A673 (cell line): Measurements from ENCODE around the gene LHPP.

Source experiments
- EZH2 ChIP-seq: fragments of 200-600 bp; sonication (generic); IDR thresholded peaks from 2 replicates; pipeline ENCODE4 v1.6.1; 2017; ENCODE audit warnings: borderline replicate concordance, low read depth, mild to moderate bottlenecking, mixed read lengths, antibody characterized with exemption, low read length; ENCODE audit not compliant: poor library complexity, severe bottlenecking
- TF ChIP-seq, protein P1 (sequence below): fragments of 300-800, 200-600 bp; sonication (generic); conservative IDR thresholded peaks from 2 replicates; pipeline ENCODE4 v1.5.1; 2017; ENCODE audit warnings: low read depth, mild to moderate bottlenecking, antibody characterized with exemption, low read length, moderate library complexity, mixed read lengths

DNA sequence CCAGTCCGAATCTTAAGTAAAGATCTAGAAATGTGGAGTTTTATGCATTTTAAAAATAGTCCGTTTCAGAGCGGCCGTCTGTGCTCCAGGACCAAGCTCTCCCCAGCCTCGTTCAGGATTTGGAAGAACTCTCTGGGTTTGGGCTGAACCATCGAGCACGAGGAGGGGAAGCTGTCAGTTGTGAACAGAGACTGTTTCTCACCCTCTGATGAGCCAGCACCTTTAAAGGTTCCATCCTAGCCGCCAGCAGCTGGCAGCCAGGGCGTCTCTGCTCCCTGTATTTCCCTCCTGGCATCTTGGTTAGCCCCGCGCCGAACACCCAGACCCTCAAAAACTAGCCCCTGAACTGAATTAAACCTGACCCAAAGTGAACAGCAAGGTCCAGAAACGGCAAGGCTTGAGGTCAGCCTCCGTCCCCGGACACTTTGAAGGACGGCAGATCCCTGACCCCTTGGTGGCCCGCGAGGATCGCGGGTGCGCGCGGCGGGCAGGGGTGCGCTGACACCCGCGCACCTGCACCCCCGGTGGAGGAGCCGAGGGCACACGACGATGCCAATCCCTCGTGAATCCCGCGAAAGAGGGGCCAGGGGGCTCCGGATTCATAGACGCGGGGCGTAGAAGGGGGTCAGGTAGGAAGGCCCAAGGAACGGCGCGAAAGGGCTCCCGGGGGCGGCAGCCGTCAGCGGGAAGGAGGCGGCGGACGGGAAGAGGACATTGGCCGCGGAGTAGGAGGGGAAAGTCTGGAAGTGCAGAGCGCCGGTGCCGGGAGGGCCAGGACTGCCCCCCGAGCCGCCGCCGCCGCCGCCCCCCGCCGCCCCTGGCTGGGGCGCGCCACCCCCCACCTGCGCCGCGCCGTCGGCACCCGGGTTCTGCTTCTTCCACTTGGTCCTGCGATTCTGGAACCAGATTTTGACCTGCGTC is 14.5 kb upstream of the LHPP start:
- TF ChIP-seq, protein P1, sequence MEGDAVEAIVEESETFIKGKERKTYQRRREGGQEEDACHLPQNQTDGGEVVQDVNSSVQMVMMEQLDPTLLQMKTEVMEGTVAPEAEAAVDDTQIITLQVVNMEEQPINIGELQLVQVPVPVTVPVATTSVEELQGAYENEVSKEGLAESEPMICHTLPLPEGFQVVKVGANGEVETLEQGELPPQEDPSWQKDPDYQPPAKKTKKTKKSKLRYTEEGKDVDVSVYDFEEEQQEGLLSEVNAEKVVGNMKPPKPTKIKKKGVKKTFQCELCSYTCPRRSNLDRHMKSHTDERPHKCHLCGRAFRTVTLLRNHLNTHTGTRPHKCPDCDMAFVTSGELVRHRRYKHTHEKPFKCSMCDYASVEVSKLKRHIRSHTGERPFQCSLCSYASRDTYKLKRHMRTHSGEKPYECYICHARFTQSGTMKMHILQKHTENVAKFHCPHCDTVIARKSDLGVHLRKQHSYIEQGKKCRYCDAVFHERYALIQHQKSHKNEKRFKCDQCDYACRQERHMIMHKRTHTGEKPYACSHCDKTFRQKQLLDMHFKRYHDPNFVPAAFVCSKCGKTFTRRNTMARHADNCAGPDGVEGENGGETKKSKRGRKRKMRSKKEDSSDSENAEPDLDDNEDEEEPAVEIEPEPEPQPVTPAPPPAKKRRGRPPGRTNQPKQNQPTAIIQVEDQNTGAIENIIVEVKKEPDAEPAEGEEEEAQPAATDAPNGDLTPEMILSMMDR: no peak
- TF ChIP-seq EZH2: no peak
